H9 (cell line): Measurements from ENCODE around the gene AFMID. TPM values are rescaled to one million over a fixed set of nuclear protein-coding genes. Genes with fewer than 3 reads are reported as not detected.

Experiments
- DNase-seq: peaks from one replicate; pipeline ENCODE4 v3.0.0-alpha.2; 2017
- H2AFZ ChIP-seq: one replicate; pipeline ENCODE4 v1.6.1; 2013; ENCODE audit warnings: mild to moderate bottlenecking, low read length, control low read depth, moderate library complexity
- H2AK5ac ChIP-seq: 2 replicates; pipeline ENCODE4 v1.6.1; 2013; ENCODE audit warnings: low read length, control low read depth, mixed read lengths; ENCODE audit not compliant: insufficient read length
- H2BK120ac ChIP-seq: one replicate; pipeline ENCODE4 v1.6.1; 2013; ENCODE audit warnings: low read depth, mild to moderate bottlenecking, low read length, control low read depth, inconsistent platforms; ENCODE audit not compliant: poor library complexity, severe bottlenecking
- H2BK12ac ChIP-seq: 2 replicates; pipeline ENCODE4 v1.6.1; 2013; ENCODE audit warnings: low read length, control low read depth, mixed read lengths, low read depth; ENCODE audit not compliant: insufficient read length
- H2BK15ac ChIP-seq: 2 replicates; pipeline ENCODE4 v1.6.1; 2013; ENCODE audit warnings: low read depth, low read length, control low read depth
- H2BK20ac ChIP-seq: one replicate; pipeline ENCODE4 v1.6.1; 2013; ENCODE audit warnings: low read depth, mild to moderate bottlenecking, low read length, control low read depth, inconsistent platforms; ENCODE audit not compliant: poor library complexity, severe bottlenecking
- H2BK5ac ChIP-seq: 2 replicates; pipeline ENCODE4 v1.6.1; 2013; ENCODE audit warnings: low read length, control low read depth, mixed read lengths; ENCODE audit not compliant: insufficient read length
- H3K14ac ChIP-seq: 2 replicates; pipeline ENCODE4 v1.6.1; 2013; ENCODE audit warnings: low read length, control low read depth; ENCODE audit not compliant: insufficient read depth
- H3K18ac ChIP-seq: 2 replicates; pipeline ENCODE4 v1.6.1; 2013; ENCODE audit warnings: low read depth, mild to moderate bottlenecking, mixed read lengths, low read length, control low read depth; ENCODE audit not compliant: insufficient read length
- H3K23ac ChIP-seq: 2 replicates; pipeline ENCODE4 v1.6.1; 2013; ENCODE audit warnings: low read length, control low read depth, mixed read lengths, low read depth; ENCODE audit not compliant: insufficient read length
- H3K23me2 ChIP-seq: 2 replicates; pipeline ENCODE4 v1.6.1; 2013; ENCODE audit warnings: low read depth, mild to moderate bottlenecking, mixed read lengths, low read length, control low read depth; ENCODE audit not compliant: insufficient read length, poor library complexity, severe bottlenecking
- H3K27ac ChIP-seq: 2 replicates; pipeline ENCODE4 v1.5.1; 2013; ENCODE audit warnings: low read length, control low read depth, mixed read lengths, low read depth; ENCODE audit not compliant: insufficient read length
- H3K27me3 ChIP-seq: 2 replicates; pipeline ENCODE4 v1.6.1; 2013; ENCODE audit warnings: low read length, control low read depth, inconsistent platforms; ENCODE audit not compliant: insufficient read depth
- H3K4ac ChIP-seq: 2 replicates; pipeline ENCODE4 v1.6.1; 2013; ENCODE audit warnings: low read depth, mild to moderate bottlenecking, control low read depth, inconsistent platforms, low read length, moderate library complexity
- H3K4me1 ChIP-seq: 2 replicates; pipeline ENCODE4 v1.6.1; 2013; ENCODE audit warnings: low read length, control low read depth, inconsistent platforms; ENCODE audit not compliant: insufficient read depth
- H3K4me2 ChIP-seq: 2 replicates; pipeline ENCODE4 v1.6.1; 2013; ENCODE audit warnings: low read length, control low read depth, mixed read lengths; ENCODE audit not compliant: insufficient read length, insufficient read depth
- H3K56ac ChIP-seq: 2 replicates; pipeline ENCODE4 v1.6.1; 2013; ENCODE audit warnings: low read depth, mild to moderate bottlenecking, mixed read lengths, low read length, control low read depth; ENCODE audit not compliant: insufficient read length
- H3K79me1 ChIP-seq: 2 replicates; pipeline ENCODE4 v1.6.1; 2013; ENCODE audit warnings: low read depth, mild to moderate bottlenecking, moderate library complexity, low read length, control low read depth, inconsistent platforms; ENCODE audit not compliant: insufficient read depth, poor library complexity, severe bottlenecking
- H3K79me2 ChIP-seq: 2 replicates; pipeline ENCODE4 v1.6.1; 2013; ENCODE audit warnings: low read length, control low read depth, inconsistent platforms; ENCODE audit not compliant: insufficient read depth
- H3K9ac ChIP-seq: 2 replicates; pipeline ENCODE4 v1.6.1; 2013; ENCODE audit warnings: low read length, control low read depth, mixed read lengths; ENCODE audit not compliant: insufficient read length; ENCODE audit errors: extremely low read depth
- H3K9me3 ChIP-seq: one replicate; pipeline ENCODE4 v1.6.1; 2013; ENCODE audit warnings: low read depth, low read length, inconsistent platforms; ENCODE audit not compliant: control insufficient read depth
- H3T11ph ChIP-seq: one replicate; pipeline ENCODE4 v1.6.1; 2013; ENCODE audit warnings: mild to moderate bottlenecking, low read length, control low read depth, inconsistent platforms
- H4K20me1 ChIP-seq: one replicate; pipeline ENCODE4 v1.6.1; 2013; ENCODE audit not compliant: control insufficient read depth, insufficient read length, insufficient read depth
- H4K5ac ChIP-seq: 2 replicates; pipeline ENCODE4 v1.6.1; 2013; ENCODE audit warnings: low read depth, mild to moderate bottlenecking, mixed read lengths, low read length, control low read depth; ENCODE audit not compliant: insufficient read length
- H4K8ac ChIP-seq: replicated peaks from 2 replicates; pipeline ENCODE4 v1.6.1; 2013; ENCODE audit warnings: low read length, control low read depth, mixed read lengths, low read depth; ENCODE audit not compliant: insufficient read length
- H4K91ac ChIP-seq: 2 replicates; pipeline ENCODE4 v1.6.1; 2013; ENCODE audit warnings: low read depth, mild to moderate bottlenecking, moderate library complexity, mixed read lengths, low read length, control low read depth; ENCODE audit not compliant: insufficient read length
- H3K27ac Mint-ChIP-seq, 3 experiments: 2 replicates in 2 of 3; 3 replicates in 1 of 3; pipeline ENCODE4 v1.8.0; 2020 to 2021; ENCODE audit warnings: mixed read lengths in 3 of 3, mild to moderate bottlenecking in 1 of 3, moderate library complexity in 1 of 3
- H3K27me3 Mint-ChIP-seq: 2 replicates; pipeline ENCODE4 v1.8.0; 2021; ENCODE audit warnings: low read depth, mild to moderate bottlenecking, moderate library complexity, mixed read lengths
- H3K36me3 Mint-ChIP-seq, 3 experiments: 2 replicates in 2 of 3; 3 replicates in 1 of 3; pipeline ENCODE4 v1.8.0; 2020 to 2021; ENCODE audit warnings: low read depth in 3 of 3, mixed read lengths in 3 of 3; ENCODE audit not compliant: insufficient read depth in 1 of 3
- H3K4me1 Mint-ChIP-seq, 2 experiments: 2 replicates each; pipeline ENCODE4 v1.8.0; 2020; ENCODE audit warnings: mixed read lengths in 2 of 2
- H3K4me3 Mint-ChIP-seq, 2 experiments: 2 replicates in 1 of 2; 3 replicates in 1 of 2; pipeline ENCODE4 v1.8.0; 2020 to 2021; ENCODE audit warnings: mild to moderate bottlenecking in 2 of 2, mixed read lengths in 2 of 2, moderate library complexity in 1 of 2
- H3K9me3 Mint-ChIP-seq, 2 experiments: 2 replicates in 1 of 2; 3 replicates in 1 of 2; pipeline ENCODE4 v1.8.0; 2020; ENCODE audit warnings: mild to moderate bottlenecking in 2 of 2, mixed read lengths in 2 of 2, moderate library complexity in 1 of 2
- WGBS: extraction: QIAGEN DNeasy Blood & Tissue Kit; methylation state at CpG from one replicate; pipeline ENCODE4 v1.1.7; 2013; ENCODE audit warnings: missing lambda C conversion rate, low lambda C conversion rate, mixed read lengths; ENCODE audit not compliant: insufficient read length; ENCODE audit errors: extremely low coverage; 5-methylcytosine and 5-hydroxymethylcytosine counted together
- total RNA-seq: library from RNA; stranded (reverse); gene quantifications from 2 replicates; pipeline ENCODE4 v1.2.1, GENCODE V29; 2021
- TF ChIP-seq, protein P1 (sequence below): fragments of 200-600 bp; sonication (generic); conservative IDR thresholded peaks from 3 replicates; pipeline ENCODE4 v1.8.0; 2021; ENCODE audit warnings: antibody characterized with exemption, mild to moderate bottlenecking

Gene AFMID
- total RNA-seq, 1 experiment from 2014 or later, result 64.1 TPM

- Histone ChIP-seq H3K4me1 (no peaks in the 10 kb centered on the region), H4K8ac (no peak overlapping the region), H3K56ac (no peak overlapping the region), H3K18ac (no peak overlapping the region), H2BK5ac (no peak overlapping the region), H3K79me1 (no peaks in the 10 kb centered on the region), H3K27me3 (no peaks in the 10 kb centered on the region), H2BK120ac (no peak overlapping the region), H3K27ac (no peak overlapping the region), H2BK12ac (no peak overlapping the region), H2BK15ac (no peak overlapping the region), H3K79me2 (no peaks in the 10 kb centered on the region), H4K5ac (no peak overlapping the region), H3K9me3 (no peaks in the 10 kb centered on the region), H2AFZ (no peak overlapping the region), H3K4ac (no peak overlapping the region), H3T11ph (no peak overlapping the region), H4K20me1 (no peaks in the 10 kb centered on the region), H3K14ac (no peak overlapping the region), H4K91ac (no peak overlapping the region), H3K23me2 (no peaks in the 10 kb centered on the region), H2AK5ac (no peak overlapping the region), H2BK20ac (no peak overlapping the region), H3K9ac (no peak overlapping the region), H3K23ac (no peak overlapping the region), H3K4me2 (no peak overlapping the region)
- H3K36me3 Mint-ChIP-seq, result no peaks in the 10 kb centered on the region; a peak in 1 of 7 replicates
- peak; percentile 43 for DNase-seq
- WGBS, result no CpG with 5 or more reads among the region's 20 CpGs
- H3K27ac Mint-ChIP-seq, result no peak overlapping the region
- TF ChIP-seq, protein P1, sequence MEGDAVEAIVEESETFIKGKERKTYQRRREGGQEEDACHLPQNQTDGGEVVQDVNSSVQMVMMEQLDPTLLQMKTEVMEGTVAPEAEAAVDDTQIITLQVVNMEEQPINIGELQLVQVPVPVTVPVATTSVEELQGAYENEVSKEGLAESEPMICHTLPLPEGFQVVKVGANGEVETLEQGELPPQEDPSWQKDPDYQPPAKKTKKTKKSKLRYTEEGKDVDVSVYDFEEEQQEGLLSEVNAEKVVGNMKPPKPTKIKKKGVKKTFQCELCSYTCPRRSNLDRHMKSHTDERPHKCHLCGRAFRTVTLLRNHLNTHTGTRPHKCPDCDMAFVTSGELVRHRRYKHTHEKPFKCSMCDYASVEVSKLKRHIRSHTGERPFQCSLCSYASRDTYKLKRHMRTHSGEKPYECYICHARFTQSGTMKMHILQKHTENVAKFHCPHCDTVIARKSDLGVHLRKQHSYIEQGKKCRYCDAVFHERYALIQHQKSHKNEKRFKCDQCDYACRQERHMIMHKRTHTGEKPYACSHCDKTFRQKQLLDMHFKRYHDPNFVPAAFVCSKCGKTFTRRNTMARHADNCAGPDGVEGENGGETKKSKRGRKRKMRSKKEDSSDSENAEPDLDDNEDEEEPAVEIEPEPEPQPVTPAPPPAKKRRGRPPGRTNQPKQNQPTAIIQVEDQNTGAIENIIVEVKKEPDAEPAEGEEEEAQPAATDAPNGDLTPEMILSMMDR, result no peak
- H3K9me3 Mint-ChIP-seq, result no peaks in the 10 kb centered on the region
- H3K4me3 Mint-ChIP-seq, result no peak overlapping the region
- H3K4me1 Mint-ChIP-seq, result peaks cover 2 to 15% of the 10 kb centered on the region in 2 experiments
- peaks cover 6% of the 10 kb centered on the region; the same call in 1 of the 2 replicates for H3K27me3 Mint-ChIP-seq
Observed at GRCh38 chr17:78238823-78239488, 51.8 kb downstream of the AFMID start.
